H9 (cell line): ENCODE results near the gene CRACR2A. TPM values are rescaled to one million over a fixed set of nuclear protein-coding genes. Genes with fewer than 3 reads are reported as not detected.

Experiments
- DNase-seq: peaks from one replicate; pipeline ENCODE4 v3.0.0-alpha.2; 2017
- H2AFZ ChIP-seq: one replicate; pipeline ENCODE4 v1.6.1; 2013; ENCODE audit warnings: mild to moderate bottlenecking, low read length, control low read depth, moderate library complexity
- H2AK5ac ChIP-seq: 2 replicates; pipeline ENCODE4 v1.6.1; 2013; ENCODE audit warnings: low read length, control low read depth, mixed read lengths; ENCODE audit not compliant: insufficient read length
- H2BK120ac ChIP-seq: one replicate; pipeline ENCODE4 v1.6.1; 2013; ENCODE audit warnings: low read depth, mild to moderate bottlenecking, low read length, control low read depth, inconsistent platforms; ENCODE audit not compliant: poor library complexity, severe bottlenecking
- H2BK12ac ChIP-seq: 2 replicates; pipeline ENCODE4 v1.6.1; 2013; ENCODE audit warnings: low read length, control low read depth, mixed read lengths, low read depth; ENCODE audit not compliant: insufficient read length
- H2BK15ac ChIP-seq: 2 replicates; pipeline ENCODE4 v1.6.1; 2013; ENCODE audit warnings: low read depth, low read length, control low read depth
- H2BK20ac ChIP-seq: one replicate; pipeline ENCODE4 v1.6.1; 2013; ENCODE audit warnings: low read depth, mild to moderate bottlenecking, low read length, control low read depth, inconsistent platforms; ENCODE audit not compliant: poor library complexity, severe bottlenecking
- H2BK5ac ChIP-seq: 2 replicates; pipeline ENCODE4 v1.6.1; 2013; ENCODE audit warnings: low read length, control low read depth, mixed read lengths; ENCODE audit not compliant: insufficient read length
- H3K14ac ChIP-seq: 2 replicates; pipeline ENCODE4 v1.6.1; 2013; ENCODE audit warnings: low read length, control low read depth; ENCODE audit not compliant: insufficient read depth
- H3K18ac ChIP-seq: 2 replicates; pipeline ENCODE4 v1.6.1; 2013; ENCODE audit warnings: low read depth, mild to moderate bottlenecking, mixed read lengths, low read length, control low read depth; ENCODE audit not compliant: insufficient read length
- H3K23ac ChIP-seq: 2 replicates; pipeline ENCODE4 v1.6.1; 2013; ENCODE audit warnings: low read length, control low read depth, mixed read lengths, low read depth; ENCODE audit not compliant: insufficient read length
- H3K23me2 ChIP-seq: 2 replicates; pipeline ENCODE4 v1.6.1; 2013; ENCODE audit warnings: low read depth, mild to moderate bottlenecking, mixed read lengths, low read length, control low read depth; ENCODE audit not compliant: insufficient read length, poor library complexity, severe bottlenecking
- H3K27ac ChIP-seq: 2 replicates; pipeline ENCODE4 v1.5.1; 2013; ENCODE audit warnings: low read length, control low read depth, mixed read lengths, low read depth; ENCODE audit not compliant: insufficient read length
- H3K27me3 ChIP-seq: 2 replicates; pipeline ENCODE4 v1.6.1; 2013; ENCODE audit warnings: low read length, control low read depth, inconsistent platforms; ENCODE audit not compliant: insufficient read depth
- H3K4ac ChIP-seq: 2 replicates; pipeline ENCODE4 v1.6.1; 2013; ENCODE audit warnings: low read depth, mild to moderate bottlenecking, control low read depth, inconsistent platforms, low read length, moderate library complexity
- H3K4me1 ChIP-seq: 2 replicates; pipeline ENCODE4 v1.6.1; 2013; ENCODE audit warnings: low read length, control low read depth, inconsistent platforms; ENCODE audit not compliant: insufficient read depth
- H3K4me2 ChIP-seq: 2 replicates; pipeline ENCODE4 v1.6.1; 2013; ENCODE audit warnings: low read length, control low read depth, mixed read lengths; ENCODE audit not compliant: insufficient read length, insufficient read depth
- H3K56ac ChIP-seq: 2 replicates; pipeline ENCODE4 v1.6.1; 2013; ENCODE audit warnings: low read depth, mild to moderate bottlenecking, mixed read lengths, low read length, control low read depth; ENCODE audit not compliant: insufficient read length
- H3K79me1 ChIP-seq: 2 replicates; pipeline ENCODE4 v1.6.1; 2013; ENCODE audit warnings: low read depth, mild to moderate bottlenecking, moderate library complexity, low read length, control low read depth, inconsistent platforms; ENCODE audit not compliant: insufficient read depth, poor library complexity, severe bottlenecking
- H3K79me2 ChIP-seq: 2 replicates; pipeline ENCODE4 v1.6.1; 2013; ENCODE audit warnings: low read length, control low read depth, inconsistent platforms; ENCODE audit not compliant: insufficient read depth
- H3K9ac ChIP-seq: 2 replicates; pipeline ENCODE4 v1.6.1; 2013; ENCODE audit warnings: low read length, control low read depth, mixed read lengths; ENCODE audit not compliant: insufficient read length; ENCODE audit errors: extremely low read depth
- H3K9me3 ChIP-seq: one replicate; pipeline ENCODE4 v1.6.1; 2013; ENCODE audit warnings: low read depth, low read length, inconsistent platforms; ENCODE audit not compliant: control insufficient read depth
- H3T11ph ChIP-seq: one replicate; pipeline ENCODE4 v1.6.1; 2013; ENCODE audit warnings: mild to moderate bottlenecking, low read length, control low read depth, inconsistent platforms
- H4K20me1 ChIP-seq: one replicate; pipeline ENCODE4 v1.6.1; 2013; ENCODE audit not compliant: control insufficient read depth, insufficient read length, insufficient read depth
- H4K5ac ChIP-seq: 2 replicates; pipeline ENCODE4 v1.6.1; 2013; ENCODE audit warnings: low read depth, mild to moderate bottlenecking, mixed read lengths, low read length, control low read depth; ENCODE audit not compliant: insufficient read length
- H4K8ac ChIP-seq: replicated peaks from 2 replicates; pipeline ENCODE4 v1.6.1; 2013; ENCODE audit warnings: low read length, control low read depth, mixed read lengths, low read depth; ENCODE audit not compliant: insufficient read length
- H4K91ac ChIP-seq: 2 replicates; pipeline ENCODE4 v1.6.1; 2013; ENCODE audit warnings: low read depth, mild to moderate bottlenecking, moderate library complexity, mixed read lengths, low read length, control low read depth; ENCODE audit not compliant: insufficient read length
- H3K27ac Mint-ChIP-seq, 3 experiments: 2 replicates in 2 of 3; 3 replicates in 1 of 3; pipeline ENCODE4 v1.8.0; 2020 to 2021; ENCODE audit warnings: mixed read lengths in 3 of 3, mild to moderate bottlenecking in 1 of 3, moderate library complexity in 1 of 3
- H3K27me3 Mint-ChIP-seq: 2 replicates; pipeline ENCODE4 v1.8.0; 2021; ENCODE audit warnings: low read depth, mild to moderate bottlenecking, moderate library complexity, mixed read lengths
- H3K36me3 Mint-ChIP-seq, 3 experiments: 2 replicates in 2 of 3; 3 replicates in 1 of 3; pipeline ENCODE4 v1.8.0; 2020 to 2021; ENCODE audit warnings: low read depth in 3 of 3, mixed read lengths in 3 of 3; ENCODE audit not compliant: insufficient read depth in 1 of 3
- H3K4me1 Mint-ChIP-seq, 2 experiments: 2 replicates each; pipeline ENCODE4 v1.8.0; 2020; ENCODE audit warnings: mixed read lengths in 2 of 2
- H3K4me3 Mint-ChIP-seq, 2 experiments: 2 replicates in 1 of 2; 3 replicates in 1 of 2; pipeline ENCODE4 v1.8.0; 2020 to 2021; ENCODE audit warnings: mild to moderate bottlenecking in 2 of 2, mixed read lengths in 2 of 2, moderate library complexity in 1 of 2
- H3K9me3 Mint-ChIP-seq, 2 experiments: 2 replicates in 1 of 2; 3 replicates in 1 of 2; pipeline ENCODE4 v1.8.0; 2020; ENCODE audit warnings: mild to moderate bottlenecking in 2 of 2, mixed read lengths in 2 of 2, moderate library complexity in 1 of 2
- WGBS: extraction: QIAGEN DNeasy Blood & Tissue Kit; methylation state at CpG from one replicate; pipeline ENCODE4 v1.1.7; 2013; ENCODE audit warnings: missing lambda C conversion rate, low lambda C conversion rate, mixed read lengths; ENCODE audit not compliant: insufficient read length; ENCODE audit errors: extremely low coverage; 5-methylcytosine and 5-hydroxymethylcytosine counted together
- total RNA-seq: library from RNA; stranded (reverse); gene quantifications from 2 replicates; pipeline ENCODE4 v1.2.1, GENCODE V29; 2021
- TF ChIP-seq, protein P1 (sequence below): fragments of 200-600 bp; sonication (generic); conservative IDR thresholded peaks from 3 replicates; pipeline ENCODE4 v1.8.0; 2021; ENCODE audit warnings: antibody characterized with exemption, mild to moderate bottlenecking

The CRACR2A gene
- total RNA-seq, 1 experiment from 2014 or later: 2.0 TPM

DNA sequence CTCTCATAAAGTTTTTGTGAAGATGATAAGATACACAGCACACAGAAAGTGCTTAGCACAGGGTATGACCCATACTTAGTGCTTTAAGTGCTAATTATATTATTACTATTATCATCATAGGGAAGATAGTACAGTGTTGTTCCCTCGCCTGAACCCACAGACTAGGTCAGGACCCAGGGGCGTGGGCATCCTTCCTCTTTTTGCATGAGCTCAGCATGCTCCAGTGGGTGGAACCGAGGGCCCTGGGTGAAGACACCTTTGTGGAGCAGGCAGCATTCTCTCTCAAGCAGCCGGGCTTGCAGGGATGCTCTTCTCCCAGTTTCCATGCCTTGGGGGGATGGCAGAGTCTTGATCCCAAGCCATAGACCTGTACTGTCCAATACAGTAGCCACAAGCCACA is 34.8 kb downstream of the CRACR2A start:
- H2BK15ac ChIP-seq: no peak overlapping the region
- no peak overlapping the region for H3K23ac ChIP-seq
- no peak overlapping the region for H3K9ac ChIP-seq
- H3K79me1 ChIP-seq: no peaks in the 10 kb centered on the region
- H2AK5ac ChIP-seq: no peak overlapping the region
- no peak overlapping the region for H4K91ac ChIP-seq
- no peak overlapping the region for H2BK20ac ChIP-seq
- no peaks in the 10 kb centered on the region for H3K27me3 ChIP-seq
- no peaks in the 10 kb centered on the region for H3K23me2 ChIP-seq
- H3K18ac ChIP-seq: no peak overlapping the region
- H3T11ph ChIP-seq: no peak overlapping the region
- no peak overlapping the region for H4K8ac ChIP-seq
- TF ChIP-seq, protein P1, sequence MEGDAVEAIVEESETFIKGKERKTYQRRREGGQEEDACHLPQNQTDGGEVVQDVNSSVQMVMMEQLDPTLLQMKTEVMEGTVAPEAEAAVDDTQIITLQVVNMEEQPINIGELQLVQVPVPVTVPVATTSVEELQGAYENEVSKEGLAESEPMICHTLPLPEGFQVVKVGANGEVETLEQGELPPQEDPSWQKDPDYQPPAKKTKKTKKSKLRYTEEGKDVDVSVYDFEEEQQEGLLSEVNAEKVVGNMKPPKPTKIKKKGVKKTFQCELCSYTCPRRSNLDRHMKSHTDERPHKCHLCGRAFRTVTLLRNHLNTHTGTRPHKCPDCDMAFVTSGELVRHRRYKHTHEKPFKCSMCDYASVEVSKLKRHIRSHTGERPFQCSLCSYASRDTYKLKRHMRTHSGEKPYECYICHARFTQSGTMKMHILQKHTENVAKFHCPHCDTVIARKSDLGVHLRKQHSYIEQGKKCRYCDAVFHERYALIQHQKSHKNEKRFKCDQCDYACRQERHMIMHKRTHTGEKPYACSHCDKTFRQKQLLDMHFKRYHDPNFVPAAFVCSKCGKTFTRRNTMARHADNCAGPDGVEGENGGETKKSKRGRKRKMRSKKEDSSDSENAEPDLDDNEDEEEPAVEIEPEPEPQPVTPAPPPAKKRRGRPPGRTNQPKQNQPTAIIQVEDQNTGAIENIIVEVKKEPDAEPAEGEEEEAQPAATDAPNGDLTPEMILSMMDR: no peak
- no peak overlapping the region for H3K56ac ChIP-seq
- Mint-ChIP-seq H3K27me3 (peaks cover 5% of the 10 kb centered on the region; the same call in 1 of the 2 replicates), H3K36me3 (peaks cover 3 to 15% (median 7%) of the 10 kb centered on the region in 3 experiments), H3K4me1 (peaks cover 11 to 14% of the 10 kb centered on the region in 2 experiments), H3K9me3 (peaks cover 15 to 18% of the 10 kb centered on the region in 2 experiments), H3K27ac (no peak overlapping the region), H3K4me3 (no peak overlapping the region)
- no peak overlapping the region for H2AFZ ChIP-seq
- no CpG with 5 or more reads among the region's 4 CpGs for WGBS
- no peak overlapping the region for H2BK5ac ChIP-seq
- no peak overlapping the region for H3K27ac ChIP-seq
- H3K4me2 ChIP-seq: no peak overlapping the region
- H3K4me1 ChIP-seq: no peaks in the 10 kb centered on the region; the same call in 1 of the 2 replicates
- peaks cover 15% of the 10 kb centered on the region for H3K9me3 ChIP-seq
- H4K20me1 ChIP-seq: no peaks in the 10 kb centered on the region
- no peak overlapping the region for H2BK12ac ChIP-seq
- H3K79me2 ChIP-seq: no peaks in the 10 kb centered on the region
- no peak for DNase-seq
- no peak overlapping the region for H2BK120ac ChIP-seq
- H4K5ac ChIP-seq: no peak overlapping the region
- no peak overlapping the region for H3K4ac ChIP-seq
- H3K14ac ChIP-seq: no peak overlapping the region
